ENCODE results near the gene ZNF317. TPM values are rescaled to one million over a fixed set of nuclear protein-coding genes. Genes with fewer than 3 reads are reported as not detected.

Gene ZNF317
- total and polyA plus RNA-seq, 4 donors, result 7.8 to 11.6 (median 10.5) TPM

DNA sequence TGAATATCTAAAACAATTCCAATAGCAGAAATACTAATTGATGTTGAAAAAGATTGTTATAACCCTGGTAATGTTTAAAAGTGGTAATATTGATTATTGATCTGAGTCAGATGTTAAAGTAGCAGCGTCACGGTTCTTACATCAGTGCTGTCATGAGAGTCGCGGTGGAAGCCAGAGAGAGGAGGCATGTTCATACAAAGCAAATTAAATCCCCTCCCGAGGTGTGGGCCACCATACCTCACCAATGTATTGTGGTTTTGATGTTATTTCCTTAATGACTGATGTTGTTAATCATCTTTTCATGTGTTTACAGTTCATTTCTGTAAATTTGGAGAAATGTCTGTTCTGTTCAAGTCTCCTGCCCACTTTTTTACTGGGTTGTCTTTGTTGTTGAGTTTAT lies 11.2 kb downstream of the ZNF317 start:
- DNase-seq (ENCODE audit: low spot score), result no peak
- no peak overlapping the region for H3K27ac ChIP-seq (ENCODE audit: low read depth in 1 of 2, low read length in 2 of 2)
- no peak overlapping the region for H3K4me3 ChIP-seq (ENCODE audit: low read depth in 1 of 3, low read length in 3 of 3)
- no peaks in the 10 kb centered on the region for H3K4me1 ChIP-seq (ENCODE audit: control insufficient read depth in 4 of 4, insufficient read depth in 4 of 4, low read length in 3 of 4)
- H3K36me3 ChIP-seq (ENCODE audit: control insufficient read depth in 4 of 4, insufficient read depth in 3 of 4, low read depth in 1 of 4, low read length in 3 of 4), result peaks cover 2 to 25% (median 18%) of the 10 kb centered on the region in 4 donors
- 93% methylated on average over 5 of the region's 5 CpGs for WGBS
- H3K27me3 ChIP-seq (ENCODE audit: control insufficient read depth in 4 of 4, insufficient read depth in 4 of 4, low read length in 3 of 4), result no peaks in the 10 kb centered on the region
- H3K9ac ChIP-seq (ENCODE audit: low read depth in 1 of 2, low read length in 2 of 2), result no peak overlapping the region
- peaks cover 9 to 18% (median 16%) of the 10 kb centered on the region in 4 donors for H3K9me3 ChIP-seq (ENCODE audit: control insufficient read depth in 4 of 4, low read length in 3 of 4)
- TF ChIP-seq TAF1 (conservative IDR thresholded peaks at IDR 0.05) (no peak), FOXA1 (IDR thresholded peaks at IDR 0.05) (no peak), ATF3 (IDR thresholded peaks at IDR 0.05) (no peak), EGR1 (IDR thresholded peaks at IDR 0.05; ENCODE audit: low read depth in 2 of 2) (no peak), FOXA2 (IDR thresholded peaks at IDR 0.05) (no peak), YY1 (IDR thresholded peaks at IDR 0.05) (no peak), JUND (IDR thresholded peaks at IDR 0.05) (no peak), RXRA (IDR thresholded peaks at IDR 0.05) (no peak), HNF4A (conservative IDR thresholded peaks at IDR 0.05) (no peak), SP1 (IDR thresholded peaks at IDR 0.05) (no peak), RAD21 (IDR thresholded peaks at IDR 0.05) (no peak), NR2F2 (IDR thresholded peaks at IDR 0.05) (no peak), GABPA (IDR thresholded peaks at IDR 0.05 in 1 of 2, conservative IDR thresholded peaks at IDR 0.05 in 1 of 2) (no peak), HNF4G (IDR thresholded peaks at IDR 0.05) (no peak)
- TF ChIP-seq, protein P1, sequence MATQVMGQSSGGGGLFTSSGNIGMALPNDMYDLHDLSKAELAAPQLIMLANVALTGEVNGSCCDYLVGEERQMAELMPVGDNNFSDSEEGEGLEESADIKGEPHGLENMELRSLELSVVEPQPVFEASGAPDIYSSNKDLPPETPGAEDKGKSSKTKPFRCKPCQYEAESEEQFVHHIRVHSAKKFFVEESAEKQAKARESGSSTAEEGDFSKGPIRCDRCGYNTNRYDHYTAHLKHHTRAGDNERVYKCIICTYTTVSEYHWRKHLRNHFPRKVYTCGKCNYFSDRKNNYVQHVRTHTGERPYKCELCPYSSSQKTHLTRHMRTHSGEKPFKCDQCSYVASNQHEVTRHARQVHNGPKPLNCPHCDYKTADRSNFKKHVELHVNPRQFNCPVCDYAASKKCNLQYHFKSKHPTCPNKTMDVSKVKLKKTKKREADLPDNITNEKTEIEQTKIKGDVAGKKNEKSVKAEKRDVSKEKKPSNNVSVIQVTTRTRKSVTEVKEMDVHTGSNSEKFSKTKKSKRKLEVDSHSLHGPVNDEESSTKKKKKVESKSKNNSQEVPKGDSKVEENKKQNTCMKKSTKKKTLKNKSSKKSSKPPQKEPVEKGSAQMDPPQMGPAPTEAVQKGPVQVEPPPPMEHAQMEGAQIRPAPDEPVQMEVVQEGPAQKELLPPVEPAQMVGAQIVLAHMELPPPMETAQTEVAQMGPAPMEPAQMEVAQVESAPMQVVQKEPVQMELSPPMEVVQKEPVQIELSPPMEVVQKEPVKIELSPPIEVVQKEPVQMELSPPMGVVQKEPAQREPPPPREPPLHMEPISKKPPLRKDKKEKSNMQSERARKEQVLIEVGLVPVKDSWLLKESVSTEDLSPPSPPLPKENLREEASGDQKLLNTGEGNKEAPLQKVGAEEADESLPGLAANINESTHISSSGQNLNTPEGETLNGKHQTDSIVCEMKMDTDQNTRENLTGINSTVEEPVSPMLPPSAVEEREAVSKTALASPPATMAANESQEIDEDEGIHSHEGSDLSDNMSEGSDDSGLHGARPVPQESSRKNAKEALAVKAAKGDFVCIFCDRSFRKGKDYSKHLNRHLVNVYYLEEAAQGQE (IDR thresholded peaks at IDR 0.05), result no peak
- TF ChIP-seq, protein P2, sequence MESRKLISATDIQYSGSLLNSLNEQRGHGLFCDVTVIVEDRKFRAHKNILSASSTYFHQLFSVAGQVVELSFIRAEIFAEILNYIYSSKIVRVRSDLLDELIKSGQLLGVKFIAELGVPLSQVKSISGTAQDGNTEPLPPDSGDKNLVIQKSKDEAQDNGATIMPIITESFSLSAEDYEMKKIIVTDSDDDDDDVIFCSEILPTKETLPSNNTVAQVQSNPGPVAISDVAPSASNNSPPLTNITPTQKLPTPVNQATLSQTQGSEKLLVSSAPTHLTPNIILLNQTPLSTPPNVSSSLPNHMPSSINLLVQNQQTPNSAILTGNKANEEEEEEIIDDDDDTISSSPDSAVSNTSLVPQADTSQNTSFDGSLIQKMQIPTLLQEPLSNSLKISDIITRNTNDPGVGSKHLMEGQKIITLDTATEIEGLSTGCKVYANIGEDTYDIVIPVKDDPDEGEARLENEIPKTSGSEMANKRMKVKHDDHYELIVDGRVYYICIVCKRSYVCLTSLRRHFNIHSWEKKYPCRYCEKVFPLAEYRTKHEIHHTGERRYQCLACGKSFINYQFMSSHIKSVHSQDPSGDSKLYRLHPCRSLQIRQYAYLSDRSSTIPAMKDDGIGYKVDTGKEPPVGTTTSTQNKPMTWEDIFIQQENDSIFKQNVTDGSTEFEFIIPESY (IDR thresholded peaks at IDR 0.05), result no peak
- TF ChIP-seq, protein P3, sequence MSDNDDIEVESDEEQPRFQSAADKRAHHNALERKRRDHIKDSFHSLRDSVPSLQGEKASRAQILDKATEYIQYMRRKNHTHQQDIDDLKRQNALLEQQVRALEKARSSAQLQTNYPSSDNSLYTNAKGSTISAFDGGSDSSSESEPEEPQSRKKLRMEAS (IDR thresholded peaks at IDR 0.05), result no peak
- TF ChIP-seq, protein P4, sequence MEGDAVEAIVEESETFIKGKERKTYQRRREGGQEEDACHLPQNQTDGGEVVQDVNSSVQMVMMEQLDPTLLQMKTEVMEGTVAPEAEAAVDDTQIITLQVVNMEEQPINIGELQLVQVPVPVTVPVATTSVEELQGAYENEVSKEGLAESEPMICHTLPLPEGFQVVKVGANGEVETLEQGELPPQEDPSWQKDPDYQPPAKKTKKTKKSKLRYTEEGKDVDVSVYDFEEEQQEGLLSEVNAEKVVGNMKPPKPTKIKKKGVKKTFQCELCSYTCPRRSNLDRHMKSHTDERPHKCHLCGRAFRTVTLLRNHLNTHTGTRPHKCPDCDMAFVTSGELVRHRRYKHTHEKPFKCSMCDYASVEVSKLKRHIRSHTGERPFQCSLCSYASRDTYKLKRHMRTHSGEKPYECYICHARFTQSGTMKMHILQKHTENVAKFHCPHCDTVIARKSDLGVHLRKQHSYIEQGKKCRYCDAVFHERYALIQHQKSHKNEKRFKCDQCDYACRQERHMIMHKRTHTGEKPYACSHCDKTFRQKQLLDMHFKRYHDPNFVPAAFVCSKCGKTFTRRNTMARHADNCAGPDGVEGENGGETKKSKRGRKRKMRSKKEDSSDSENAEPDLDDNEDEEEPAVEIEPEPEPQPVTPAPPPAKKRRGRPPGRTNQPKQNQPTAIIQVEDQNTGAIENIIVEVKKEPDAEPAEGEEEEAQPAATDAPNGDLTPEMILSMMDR (IDR thresholded peaks at IDR 0.05; ENCODE audit: low read depth, low read length, missing input control), result no peak
